NCI-H1048 (cell line): Measurements from ENCODE around the gene ROBO4.

ENCODE experiments used
- DNase-seq: peaks from one replicate; lab custom pipeline; 2025; lab: John Stamatoyannopoulos, UW

ROBO4 gene

DNA sequence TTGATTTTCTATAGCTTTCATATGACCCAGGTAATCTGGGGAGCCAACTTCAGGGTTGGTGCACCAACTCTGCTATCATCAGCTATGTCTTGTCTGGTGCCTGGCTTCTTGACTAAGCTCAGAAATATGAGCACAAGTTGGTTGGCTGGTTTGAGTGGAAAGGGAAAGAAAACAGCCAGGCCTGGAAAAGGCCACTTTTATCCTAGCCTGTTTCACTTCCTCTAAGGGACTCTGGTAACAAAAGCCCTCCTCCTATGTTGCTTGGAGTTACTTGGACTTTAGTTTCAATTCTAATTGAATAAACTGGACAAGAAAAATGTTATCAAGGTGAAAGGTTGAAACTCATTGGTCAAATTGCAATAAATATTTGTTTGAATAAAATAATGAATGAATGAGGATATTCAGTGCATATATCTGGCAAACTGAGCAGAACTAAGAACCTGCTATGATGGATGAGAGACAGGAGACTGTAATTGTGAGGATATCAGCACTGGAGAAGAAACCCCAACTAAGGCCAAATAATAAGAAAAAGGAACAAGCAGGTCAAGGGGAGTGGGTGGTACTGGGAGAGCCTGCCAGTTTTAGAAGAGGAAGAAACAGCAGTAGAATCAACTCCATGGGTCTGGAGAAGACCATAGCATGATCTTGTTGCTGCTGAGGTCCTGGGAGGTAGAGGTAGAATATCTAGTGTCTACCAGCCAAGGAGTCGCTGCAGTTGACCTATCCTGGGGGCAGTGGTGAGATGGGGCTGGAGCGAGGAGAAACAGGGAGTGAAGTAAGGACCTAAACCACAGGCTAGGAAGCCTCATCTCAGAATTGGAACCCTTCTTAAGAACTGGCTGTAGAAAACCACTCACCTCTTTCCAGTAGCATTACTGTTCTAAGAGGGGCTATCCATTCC is 8.2 kb downstream of the ROBO4 start:
- DNase-seq = no peak

DNA sequence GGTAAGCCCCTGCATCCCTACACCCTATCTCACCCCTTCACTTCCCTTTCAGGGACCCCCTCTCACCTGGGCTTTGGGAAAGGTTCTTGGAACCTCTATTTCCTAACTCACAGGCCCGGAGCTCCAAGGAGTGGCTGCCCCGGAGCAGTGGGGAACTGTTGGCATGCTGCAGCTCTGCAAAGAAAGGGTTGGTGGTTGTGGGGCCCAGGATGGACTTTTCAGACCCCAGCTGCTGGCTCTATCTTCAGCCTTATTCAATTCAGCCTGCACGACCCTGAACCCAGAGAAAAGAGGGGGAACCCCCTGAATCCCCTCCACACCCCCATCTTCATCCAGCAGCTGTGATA is 10.0 kb downstream of the ROBO4 start:
- no peak for DNase-seq

DNA sequence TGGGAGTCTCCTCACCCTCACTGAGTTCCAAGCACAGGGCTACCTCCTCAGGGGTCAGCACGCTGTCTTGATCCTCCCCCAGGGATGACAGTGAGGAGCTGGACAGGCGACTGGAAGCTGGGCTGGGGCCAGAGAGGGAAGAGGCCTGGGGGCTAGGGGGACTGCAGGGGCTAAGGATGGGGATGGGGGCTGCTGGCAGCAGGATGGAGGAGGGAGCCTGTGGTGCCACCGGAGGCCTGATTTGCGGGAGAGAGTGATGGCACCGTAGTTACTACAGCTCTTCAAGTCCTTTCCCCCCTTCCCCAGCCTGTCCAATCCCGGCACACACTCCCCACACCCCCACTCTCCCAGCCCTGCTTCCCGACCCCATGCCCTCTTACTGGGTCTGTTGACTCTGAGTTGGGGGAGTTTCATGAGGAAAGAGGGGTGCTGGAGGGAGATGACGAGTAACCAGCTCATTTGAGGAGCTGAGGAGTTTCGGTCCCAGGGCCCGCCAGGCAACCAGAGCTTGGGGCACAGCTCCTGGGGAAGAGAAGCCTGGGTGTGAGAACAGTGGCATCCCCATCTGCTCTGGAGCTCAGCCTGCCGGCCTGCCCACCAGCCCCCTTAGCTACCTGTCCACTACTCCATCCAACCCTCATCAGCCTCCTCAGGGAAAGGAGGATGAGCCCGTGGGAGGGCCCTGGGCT is 10.5 kb downstream of the ROBO4 start:
- DNase-seq = no peak

DNA sequence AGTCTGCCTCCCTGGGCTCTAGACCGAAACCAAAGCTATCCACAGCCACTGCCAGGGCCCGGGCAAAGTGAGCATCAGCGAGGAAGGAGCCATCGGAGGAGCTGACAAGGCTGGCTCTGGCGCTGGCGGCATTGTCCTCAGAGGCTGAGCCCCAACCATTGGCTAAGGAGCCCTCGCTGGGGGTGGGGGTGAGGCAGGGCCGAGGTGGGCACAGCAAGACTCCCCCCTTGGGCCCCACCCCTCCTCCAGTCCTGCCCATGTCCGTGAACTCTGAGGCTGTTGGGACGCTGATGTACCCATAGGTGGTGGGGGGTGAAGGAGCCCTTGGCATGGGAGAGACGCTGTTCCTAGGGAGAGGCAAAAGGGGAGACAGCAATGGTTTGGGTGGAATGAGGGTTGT is 11.2 kb downstream of the ROBO4 start:
- DNase-seq = no peak

DNA sequence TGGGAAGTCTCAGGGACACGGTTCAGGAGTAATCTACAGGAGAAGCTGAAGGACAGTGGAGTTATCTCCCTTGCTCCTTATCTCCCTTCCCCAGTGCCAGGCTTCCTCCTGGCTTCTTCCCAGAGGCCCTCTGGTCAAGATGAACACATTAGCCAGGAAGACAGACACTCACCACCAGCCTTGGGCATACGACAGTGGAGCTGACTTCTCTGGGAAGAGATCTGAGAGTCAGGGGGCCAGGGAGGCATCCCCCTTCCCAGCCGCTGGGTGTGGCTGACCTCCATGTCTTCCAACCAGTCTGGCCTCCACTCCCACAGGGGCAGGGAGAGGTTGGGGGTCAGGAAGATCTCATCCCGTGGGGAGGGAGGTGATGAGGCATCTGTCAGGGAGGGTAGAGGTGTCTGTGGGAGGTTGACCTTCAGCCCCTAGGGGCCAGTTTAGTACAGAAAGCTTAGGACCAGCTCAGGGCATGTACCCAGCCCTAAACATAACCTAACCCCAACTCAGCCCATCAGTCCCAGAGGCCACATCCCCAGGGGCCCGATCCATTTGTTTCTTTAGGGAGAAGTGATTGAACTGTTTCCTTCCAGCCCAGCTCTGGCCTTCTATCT is 12.7 kb downstream of the ROBO4 start:
- DNase-seq = no peak

DNA sequence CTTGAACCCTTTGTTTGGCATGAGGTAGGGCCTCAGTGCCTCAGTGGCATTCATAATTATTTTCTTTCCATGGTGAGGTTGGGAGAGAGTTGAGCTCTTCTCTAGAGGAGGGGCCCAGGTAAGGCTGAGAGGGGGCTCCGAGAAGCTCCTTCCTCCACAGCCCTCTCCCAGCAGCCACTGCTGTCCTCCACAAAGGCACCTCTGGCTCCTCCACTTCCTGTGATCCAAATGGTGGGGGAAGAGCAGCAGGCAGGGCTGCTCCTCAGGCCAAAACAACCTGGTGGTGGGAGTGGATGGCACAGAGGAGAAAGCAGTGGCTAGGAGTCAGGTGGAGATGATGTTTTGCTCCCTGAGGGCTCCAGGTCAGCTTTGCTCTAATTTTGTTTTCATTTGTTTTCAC is 13.3 kb downstream of the ROBO4 start:
- DNase-seq = no peak

DNA sequence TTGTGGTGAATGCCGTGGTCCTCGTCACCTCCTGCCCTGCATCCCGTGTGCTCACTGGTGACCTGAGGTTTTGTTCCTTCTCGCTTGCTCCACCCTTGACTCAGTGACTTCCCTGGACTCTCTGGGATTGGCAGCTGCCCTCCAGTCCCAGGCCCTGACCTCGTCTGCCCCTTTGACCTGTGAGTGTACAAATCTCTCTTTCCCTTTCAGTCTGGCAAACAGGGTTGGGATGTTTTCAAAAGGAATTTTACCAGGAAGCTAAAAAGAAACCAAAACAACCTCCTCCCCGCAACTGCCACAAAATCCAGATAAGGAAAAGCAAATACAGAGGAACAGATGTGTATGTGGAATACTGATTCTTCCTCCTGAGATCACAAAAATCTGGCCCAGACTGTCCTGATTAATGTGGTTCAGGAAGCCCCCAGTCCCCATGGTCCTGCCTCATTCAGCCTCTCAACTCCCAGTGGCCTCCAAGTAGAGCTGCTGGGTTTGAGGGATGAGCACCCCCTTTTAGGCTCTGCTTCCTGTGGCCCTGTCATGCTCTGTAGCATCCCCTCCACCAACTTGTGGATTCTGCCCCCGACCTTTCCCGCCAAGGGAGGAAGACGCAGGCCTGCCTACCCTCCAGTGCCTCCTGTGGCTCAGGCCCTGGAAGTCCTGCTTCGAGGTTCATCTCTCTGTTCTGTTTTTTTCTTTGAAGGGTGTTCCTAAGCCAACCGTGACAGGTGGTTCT is 15.2 kb downstream of the ROBO4 start:
- no peak for DNase-seq

DNA sequence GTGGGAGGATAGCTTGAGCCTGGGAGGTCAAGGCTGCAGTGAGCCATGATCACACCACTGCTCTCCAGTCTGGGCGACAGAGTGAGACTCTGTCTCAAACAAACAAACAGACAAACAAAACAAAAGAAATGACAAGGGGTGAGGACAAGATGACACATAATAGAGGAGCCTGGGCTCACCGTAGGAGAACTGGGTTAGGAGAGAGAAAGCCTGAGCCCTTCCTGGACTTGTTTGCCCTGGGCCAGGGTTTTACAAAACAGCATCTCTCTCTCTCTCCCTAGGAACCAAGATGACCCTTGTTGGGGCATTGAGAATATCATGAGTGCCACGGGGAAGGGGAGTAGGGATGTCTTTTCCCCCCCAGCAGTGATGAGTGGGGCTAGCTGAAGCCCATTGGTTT is 16.7 kb downstream of the ROBO4 start:
- DNase-seq = no peak

DNA sequence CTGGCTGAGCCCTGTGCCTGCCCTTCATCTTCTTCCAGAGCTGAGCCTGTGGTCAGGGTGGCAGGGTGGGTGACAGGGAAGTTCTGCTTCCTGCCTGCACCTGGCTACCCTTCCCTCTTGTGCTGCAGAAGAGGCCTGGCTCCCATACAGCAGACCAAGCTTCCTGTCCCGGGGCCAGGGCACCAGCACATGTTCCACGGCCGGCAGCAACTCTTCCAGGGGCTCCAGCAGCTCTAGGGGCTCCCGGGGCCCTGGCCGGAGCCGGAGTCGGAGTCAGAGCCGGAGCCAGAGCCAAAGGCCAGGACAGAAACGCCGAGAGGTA is 17.4 kb downstream of the ROBO4 start:
- no peak for DNase-seq

DNA sequence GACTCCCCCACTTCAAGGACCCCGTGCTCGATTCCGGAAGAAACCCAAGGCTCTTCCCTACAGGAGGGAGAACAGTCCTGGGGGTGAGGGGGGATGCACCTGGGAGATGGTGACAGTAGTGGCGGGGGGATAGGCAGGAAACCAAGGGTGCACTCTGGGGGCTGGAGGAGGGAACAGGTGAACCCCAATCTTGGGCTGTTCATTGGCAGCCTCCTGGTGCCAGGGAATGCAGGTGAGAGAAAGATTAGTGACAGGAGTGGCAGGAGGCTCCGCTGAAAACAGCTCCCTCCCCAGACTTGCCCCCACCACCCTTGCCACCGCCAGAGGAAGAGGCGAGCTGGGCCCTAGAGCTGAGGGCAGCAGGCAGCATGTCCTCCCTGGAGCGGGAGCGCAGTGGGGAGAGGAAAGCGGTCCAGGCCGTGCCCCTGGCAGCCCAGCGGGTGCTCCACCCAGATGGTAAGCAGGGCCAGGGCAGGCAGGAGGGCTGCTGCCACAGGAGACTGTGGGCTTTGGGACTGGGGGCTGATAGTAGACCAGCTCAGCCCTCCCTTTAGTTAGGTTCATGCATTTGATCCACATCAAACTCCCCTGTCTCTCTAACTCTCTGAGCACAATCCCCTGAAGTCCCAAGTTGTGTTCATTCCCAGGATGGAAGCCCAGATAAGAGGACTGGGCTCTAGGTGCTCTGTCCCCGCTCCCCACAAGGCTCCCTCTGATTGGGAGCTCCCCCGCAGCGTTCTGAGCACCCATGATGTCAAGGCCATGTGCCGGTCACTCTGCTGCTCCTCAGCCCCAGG is 18.0 kb downstream of the ROBO4 start:
- DNase-seq = no peak

DNA sequence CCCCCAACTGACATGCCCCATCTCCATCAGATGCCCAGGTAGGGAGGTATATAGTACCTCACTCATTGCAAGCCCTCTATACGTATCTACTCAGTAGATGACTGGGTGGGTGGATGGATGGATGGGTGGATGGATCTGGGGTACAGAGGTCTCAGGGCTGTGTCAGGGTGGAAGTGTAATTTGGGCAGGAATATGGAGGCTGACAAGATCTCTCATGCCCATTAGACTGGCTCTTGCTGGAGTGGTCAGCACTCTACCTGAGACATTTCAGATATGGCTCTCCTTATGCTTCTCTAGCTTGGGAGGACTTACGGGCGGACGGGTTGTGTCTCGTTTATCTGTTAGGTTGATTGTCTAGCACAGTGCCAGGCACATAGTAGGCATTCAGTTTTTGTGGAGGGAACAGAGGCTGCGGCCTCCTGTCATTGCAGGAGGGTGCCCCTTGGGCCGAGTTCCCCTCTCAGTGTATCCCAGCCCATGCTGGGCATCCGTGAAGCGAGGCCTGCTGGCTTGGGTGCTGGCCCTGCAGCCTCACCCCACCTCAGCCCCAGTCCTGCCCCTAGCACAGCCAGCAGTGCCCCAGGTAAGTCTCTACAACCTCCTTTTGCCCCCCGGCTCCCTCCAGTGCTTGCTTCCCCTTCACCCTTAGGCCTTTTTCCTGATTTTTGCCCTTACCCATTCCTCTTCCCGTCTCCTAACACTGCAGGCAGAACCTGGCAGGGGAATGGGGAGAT is 18.7 kb downstream of the ROBO4 start:
- no peak for DNase-seq

DNA sequence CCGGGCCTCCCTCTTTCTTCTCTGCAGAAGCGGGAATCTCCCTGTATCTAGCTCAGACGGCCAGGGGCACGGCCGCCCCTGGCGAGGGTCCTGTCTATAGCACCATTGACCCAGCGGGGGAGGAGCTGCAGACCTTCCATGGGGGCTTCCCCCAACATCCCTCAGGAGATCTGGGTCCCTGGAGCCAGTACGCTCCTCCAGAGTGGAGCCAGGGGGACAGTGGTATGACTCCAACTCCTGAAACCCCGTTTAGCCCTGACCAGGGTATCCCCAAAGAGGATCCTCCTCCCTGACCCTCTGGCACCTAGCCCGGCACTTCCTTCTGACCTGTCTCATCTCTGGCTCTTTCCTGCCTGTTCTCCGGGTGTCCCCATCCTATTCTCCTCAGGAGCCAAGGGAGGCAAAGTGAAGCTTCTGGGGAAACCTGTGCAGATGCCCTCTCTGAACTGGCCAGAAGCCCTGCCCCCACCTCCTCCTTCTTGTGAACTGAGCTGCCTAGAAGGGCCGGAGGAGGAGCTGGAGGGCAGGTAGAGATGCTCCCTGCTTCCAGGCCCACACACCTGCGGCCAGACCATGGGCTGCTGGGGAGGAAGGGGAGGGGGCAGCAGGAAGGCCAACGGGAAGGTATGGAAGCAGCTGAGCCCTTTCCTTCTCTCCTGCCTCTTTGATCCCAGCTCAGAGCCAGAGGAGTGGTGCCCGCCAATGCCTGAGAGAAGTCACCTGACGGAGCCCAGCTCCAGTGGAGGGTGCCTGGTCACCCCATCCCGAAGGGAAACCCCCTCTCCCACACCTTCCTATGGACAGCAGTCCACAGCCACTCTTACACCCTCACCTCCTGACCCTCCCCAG is 19.5 kb downstream of the ROBO4 start:
- DNase-seq = no peak

DNA sequence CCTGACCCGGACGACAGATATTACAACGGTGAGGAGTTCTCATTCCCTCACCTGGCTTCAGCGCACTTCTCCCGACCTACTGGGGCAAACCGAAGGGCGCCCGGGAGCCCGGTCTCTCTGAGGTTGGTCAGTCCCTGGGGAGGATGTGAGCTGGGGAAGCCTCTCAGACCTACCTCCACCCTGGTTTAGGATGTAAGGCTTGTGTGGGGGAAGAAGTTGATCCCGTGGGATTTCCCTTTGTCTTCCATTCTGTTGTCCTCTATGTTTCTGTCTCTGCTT is 20.1 kb downstream of the ROBO4 start:
- DNase-seq = no peak

DNA sequence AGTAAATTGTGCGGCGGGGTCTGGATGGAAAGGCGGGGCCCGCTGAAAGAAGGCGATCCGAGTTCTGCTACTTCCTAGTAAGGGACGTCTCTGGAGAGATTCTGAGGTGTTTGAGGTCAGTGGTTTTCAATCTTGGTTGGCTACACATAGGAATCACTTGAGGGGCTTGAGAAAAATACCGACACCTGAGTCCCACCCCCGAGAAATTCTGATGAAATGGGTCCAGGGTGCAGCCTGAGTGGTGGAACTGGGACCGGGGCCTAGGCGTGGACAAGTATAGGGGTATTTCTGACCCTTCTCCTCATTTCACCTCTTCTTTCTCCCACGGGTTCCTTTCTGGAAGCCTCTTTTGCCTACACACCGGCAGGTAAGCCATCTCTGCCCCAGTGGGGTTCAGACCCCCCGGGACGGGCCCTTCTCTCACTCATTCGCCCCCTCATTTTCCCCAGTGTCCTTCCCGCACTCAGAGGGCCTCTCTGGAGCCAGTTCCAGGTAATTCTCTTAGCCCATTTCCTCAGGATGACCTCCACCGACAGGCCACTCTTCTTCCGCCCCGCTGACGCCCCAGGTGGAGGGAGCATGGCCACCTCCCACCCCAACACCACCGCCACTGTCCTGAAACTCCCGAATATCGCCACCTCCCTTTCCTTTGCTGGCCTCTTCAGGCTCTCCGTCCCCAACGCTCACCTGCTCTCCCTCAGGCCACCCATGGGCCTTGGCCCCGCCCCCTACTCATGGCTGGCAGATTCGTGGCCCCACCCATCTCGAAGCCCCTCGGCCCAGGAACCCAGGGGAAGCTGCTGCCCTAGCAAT is 20.6 kb downstream of the ROBO4 start:
- no peak for DNase-seq

DNA sequence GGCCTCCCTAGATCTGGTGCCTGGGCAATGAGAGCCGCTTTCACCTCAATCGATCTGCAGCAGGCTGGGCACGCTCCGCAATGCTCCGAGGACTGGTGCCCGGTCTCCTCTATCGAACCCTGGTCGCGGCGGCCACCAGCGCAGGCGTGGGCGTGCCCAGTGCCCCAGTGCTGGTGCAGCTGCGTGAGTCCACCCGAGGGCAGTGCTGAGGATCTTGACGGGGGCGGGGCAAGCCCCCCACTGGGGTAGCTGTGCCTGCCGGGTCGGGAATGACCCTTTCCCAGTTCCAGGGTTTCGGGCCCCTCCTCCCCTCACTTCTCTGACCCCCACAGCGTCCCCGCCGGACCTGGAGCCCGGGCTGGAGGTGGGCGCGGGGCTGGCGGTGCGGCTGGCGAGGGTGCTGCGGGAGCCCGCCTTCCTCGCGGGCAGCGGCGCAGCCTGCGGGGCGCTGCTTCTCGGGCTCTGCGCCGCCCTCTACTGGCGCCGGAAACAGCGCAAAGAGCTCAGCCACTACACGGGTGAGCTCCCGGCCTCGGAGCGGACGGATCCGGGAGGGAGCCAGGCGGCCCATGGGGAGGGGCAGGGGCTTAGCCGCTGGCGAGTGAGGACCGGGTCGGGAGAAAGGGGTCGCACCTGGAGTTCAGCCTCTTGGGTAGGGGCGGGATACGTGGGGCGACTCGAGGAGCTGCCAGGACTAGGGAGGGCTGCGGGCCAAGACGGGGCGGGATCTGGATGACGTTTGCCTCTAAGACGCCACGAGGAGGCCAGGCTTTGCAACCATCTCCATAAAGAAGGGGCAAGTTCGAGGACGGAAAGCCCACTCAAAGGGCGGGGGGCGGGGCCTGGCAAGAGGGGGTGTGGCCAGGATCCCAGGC is 21.5 kb downstream of the ROBO4 start:
- DNase-seq = peak; percentile 53

DNA sequence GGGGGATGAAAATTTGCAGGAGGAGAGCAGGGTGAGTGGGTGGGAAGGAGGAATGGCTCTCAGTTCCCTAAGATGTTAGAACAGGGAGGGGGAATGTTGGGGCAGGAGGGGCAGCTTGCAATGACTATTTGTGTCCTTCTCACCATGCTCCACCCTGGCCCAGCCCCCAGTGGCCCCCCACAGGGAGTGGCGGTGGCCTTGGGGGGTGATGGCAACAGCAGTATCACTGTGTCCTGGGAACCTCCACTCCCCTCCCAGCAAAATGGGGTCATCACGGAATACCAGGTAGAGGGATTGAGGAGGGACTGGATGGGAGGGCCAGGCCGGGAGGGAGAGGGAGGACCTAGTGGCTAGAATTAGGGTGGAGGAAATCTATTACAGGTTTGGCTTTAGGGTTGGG is 22.3 kb downstream of the ROBO4 start:
- DNase-seq = no peak

DNA sequence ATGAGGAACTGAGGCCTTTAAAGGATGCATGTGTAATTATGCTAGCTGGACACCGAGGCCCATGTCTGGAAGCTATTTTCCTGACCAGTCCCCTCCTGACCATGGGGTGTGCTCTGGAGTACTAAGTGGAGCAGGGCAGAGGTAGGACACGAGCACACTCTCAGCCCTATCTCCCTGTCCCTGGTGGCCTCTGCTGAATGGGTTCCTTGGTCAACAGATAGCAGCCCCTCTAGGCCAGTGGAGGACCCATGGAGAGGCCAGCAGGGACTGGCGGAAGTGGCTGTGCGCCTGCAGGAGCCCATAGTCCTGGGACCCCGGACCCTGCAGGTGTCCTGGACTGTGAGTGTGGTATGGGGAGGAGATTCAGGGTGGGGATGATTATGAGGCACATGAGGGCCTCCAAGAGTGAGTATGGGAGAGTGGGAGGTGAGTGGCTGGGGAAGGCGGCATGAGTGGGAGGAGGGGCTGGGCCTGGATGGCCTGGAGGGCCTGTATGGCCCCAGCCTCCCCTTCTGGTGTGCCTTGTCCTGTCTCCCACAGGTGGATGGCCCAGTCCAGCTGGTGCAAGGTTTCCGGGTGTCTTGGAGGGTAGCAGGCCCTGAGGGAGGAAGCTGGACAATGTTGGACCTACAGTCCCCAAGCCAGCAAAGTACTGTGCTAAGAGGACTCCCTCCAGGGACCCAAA is 23.0 kb downstream of the ROBO4 start:
- no peak for DNase-seq

DNA sequence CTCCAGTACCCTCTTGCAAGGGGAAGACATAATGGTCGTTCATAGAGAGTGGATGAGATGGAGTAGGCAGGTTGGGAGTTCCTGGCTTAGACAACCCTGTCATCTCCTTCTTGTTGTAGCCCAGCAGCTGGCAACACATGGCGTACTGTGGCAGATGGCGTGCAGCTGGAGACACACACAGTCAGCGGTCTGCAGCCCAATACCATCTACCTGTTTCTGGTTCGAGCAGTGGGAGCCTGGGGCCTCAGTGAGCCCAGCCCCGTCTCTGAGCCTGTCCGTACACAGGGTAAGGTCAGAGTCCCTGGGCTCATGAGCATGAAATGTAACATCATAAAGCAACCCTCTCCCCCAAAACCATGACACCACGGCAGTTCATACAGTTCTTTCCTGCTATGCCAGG is 23.7 kb downstream of the ROBO4 start:
- DNase-seq = no peak
